GM06990 (cell line): Measurements from ENCODE around the gene IL1RAP.

Experiments used
- DNase-seq: peaks from one replicate; pipeline ENCODE4 v3.0.0-alpha.2; 2011; ENCODE audit not compliant: insufficient read length; ENCODE audit errors: extremely low read depth
- H3K27me3 ChIP-seq: replicated peaks from 2 replicates; pipeline ENCODE4 v1.6.0; 2011; ENCODE audit warnings: low read length; ENCODE audit not compliant: control insufficient read depth, insufficient read depth
- H3K36me3 ChIP-seq: 2 replicates; pipeline ENCODE4 v1.5.1; 2011; ENCODE audit warnings: low read length; ENCODE audit not compliant: control insufficient read depth, insufficient read depth
- H3K4me3 ChIP-seq: replicated peaks from 2 replicates; pipeline ENCODE4 v1.5.1; 2011; ENCODE audit warnings: low read depth, mild to moderate bottlenecking, control low read depth, low read length
- TF ChIP-seq, protein P1 (sequence below): IDR thresholded peaks from 2 replicates; pipeline ENCODE4 v1.5.1; 2011; ENCODE audit warnings: low read length, control low read depth, mild to moderate bottlenecking, inconsistent platforms; ENCODE audit not compliant: insufficient read depth, poor library complexity, severe bottlenecking

IL1RAP gene

GRCh38 chr3:190680691-190681090, 166.8 kb downstream of the IL1RAP start:
- no peak for DNase-seq
- Histone ChIP-seq H3K27me3 (no peaks in the 10 kb centered on the region), H3K36me3 (no peaks in the 10 kb centered on the region), H3K4me3 (no peak overlapping the region)
- TF ChIP-seq, protein P1, sequence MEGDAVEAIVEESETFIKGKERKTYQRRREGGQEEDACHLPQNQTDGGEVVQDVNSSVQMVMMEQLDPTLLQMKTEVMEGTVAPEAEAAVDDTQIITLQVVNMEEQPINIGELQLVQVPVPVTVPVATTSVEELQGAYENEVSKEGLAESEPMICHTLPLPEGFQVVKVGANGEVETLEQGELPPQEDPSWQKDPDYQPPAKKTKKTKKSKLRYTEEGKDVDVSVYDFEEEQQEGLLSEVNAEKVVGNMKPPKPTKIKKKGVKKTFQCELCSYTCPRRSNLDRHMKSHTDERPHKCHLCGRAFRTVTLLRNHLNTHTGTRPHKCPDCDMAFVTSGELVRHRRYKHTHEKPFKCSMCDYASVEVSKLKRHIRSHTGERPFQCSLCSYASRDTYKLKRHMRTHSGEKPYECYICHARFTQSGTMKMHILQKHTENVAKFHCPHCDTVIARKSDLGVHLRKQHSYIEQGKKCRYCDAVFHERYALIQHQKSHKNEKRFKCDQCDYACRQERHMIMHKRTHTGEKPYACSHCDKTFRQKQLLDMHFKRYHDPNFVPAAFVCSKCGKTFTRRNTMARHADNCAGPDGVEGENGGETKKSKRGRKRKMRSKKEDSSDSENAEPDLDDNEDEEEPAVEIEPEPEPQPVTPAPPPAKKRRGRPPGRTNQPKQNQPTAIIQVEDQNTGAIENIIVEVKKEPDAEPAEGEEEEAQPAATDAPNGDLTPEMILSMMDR: no peak

DNA sequence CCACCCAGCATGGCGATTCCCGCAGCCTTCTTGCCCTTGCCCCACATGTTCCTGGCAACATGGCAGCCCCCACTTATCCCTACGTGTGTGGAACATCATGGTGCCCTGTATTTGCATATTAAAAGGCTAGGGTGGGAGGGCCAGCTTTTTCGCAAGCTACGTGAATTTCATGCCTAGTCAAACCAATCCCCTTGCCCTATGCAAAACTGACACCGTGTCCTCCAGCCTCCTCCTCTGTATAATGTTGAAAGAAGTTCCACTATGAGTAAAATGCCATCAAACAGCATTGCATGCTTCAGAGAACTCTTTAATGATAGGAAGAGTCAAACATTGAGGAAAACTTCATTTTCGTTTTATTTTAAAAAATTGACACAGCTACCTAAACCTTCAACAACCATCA, 170.9 kb downstream of the IL1RAP start:
- H3K27me3 ChIP-seq: no peaks in the 10 kb centered on the region
- TF ChIP-seq, protein P1: no peak
- H3K36me3 ChIP-seq: no peaks in the 10 kb centered on the region
- H3K4me3 ChIP-seq: no peak overlapping the region
- no peak for DNase-seq

DNA sequence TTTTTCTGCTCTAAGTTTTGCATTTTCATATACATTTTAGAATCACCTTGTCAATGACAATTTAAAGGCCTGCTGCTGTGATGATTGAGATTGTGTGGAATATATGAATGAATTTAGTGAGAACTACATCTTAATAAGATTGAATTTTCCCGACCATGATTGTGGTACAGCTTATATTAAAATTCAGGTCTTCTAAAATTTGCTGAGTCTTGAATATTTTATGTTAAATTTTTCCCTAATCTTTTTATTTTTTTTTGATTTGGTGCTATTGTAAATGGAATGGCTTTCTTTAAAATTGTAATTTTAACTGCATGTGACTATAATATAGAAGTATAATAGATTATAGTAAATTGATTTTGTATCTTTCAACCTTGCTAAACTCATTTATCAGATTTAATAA, 172.1 kb downstream of the IL1RAP start:
- no peak overlapping the region for H3K4me3 ChIP-seq
- no peaks in the 10 kb centered on the region for H3K27me3 ChIP-seq
- TF ChIP-seq, protein P1: no peak
- DNase-seq: no peak
- no peaks in the 10 kb centered on the region for H3K36me3 ChIP-seq

DNA sequence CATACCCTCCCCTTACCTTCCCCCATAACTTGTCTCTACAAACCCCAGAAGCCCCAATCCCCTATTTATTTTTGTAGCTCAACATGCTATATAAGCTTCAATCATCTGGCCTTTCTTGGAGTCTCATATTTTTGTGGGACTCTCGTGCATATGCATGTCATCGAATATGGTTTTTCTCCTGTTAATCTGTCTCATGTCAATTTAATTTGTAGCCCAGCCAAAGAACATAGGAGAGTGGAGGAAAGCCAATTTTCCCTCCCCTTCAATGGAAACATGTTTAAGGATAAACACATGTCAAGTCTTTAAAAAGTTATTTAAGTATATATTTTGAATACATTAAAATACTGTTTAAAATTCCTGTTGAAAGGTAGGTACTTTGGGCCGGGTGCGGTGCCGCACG, 176.4 kb downstream of the IL1RAP start:
- Histone ChIP-seq H3K4me3 (no peak overlapping the region), H3K36me3 (no peaks in the 10 kb centered on the region), H3K27me3 (no peaks in the 10 kb centered on the region)
- TF ChIP-seq, protein P1: no peak
- DNase-seq: no peak

- H3K27me3 ChIP-seq: no peaks in the 10 kb centered on the region
- no peak for DNase-seq
- no peaks in the 10 kb centered on the region for H3K36me3 ChIP-seq
- TF ChIP-seq, protein P1: no peak
- H3K4me3 ChIP-seq: no peak overlapping the region
These were observed 178.4 kb downstream of the IL1RAP start for GRCh38 chr3:190692256-190692655.

DNA sequence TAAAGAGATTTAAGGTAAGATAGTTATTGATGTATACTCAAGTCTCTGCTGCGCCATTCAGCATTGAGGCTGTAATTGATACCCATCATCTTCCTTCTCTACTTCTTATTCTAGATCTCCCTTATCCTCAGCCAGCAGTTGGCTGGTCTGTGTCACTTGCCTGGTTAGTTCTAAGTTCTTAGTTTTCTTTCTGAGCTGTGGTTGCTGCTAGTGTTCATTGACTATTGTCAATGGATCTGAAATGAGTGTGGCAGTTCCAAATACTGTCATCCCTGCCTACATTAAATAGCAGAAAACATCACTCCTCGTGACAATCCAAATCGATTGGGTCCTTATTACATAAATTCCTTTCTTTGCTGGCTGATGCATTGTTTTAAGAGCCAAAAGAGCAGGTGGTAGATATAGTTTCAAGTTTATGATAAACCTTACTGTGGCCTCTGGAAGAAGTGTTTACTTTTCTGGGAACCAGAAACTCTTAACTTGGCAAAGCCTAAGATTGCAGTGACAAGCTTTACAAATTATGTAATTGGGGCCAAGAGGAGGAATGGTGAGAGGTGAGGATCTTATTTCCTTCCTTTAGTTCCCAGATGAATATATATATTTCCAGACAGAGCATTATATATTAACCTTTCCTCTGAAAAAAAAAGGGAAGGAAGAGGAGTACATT, 180.6 kb downstream of the IL1RAP start:
- H3K27me3 ChIP-seq: no peaks in the 10 kb centered on the region
- no peak overlapping the region for H3K4me3 ChIP-seq
- DNase-seq: no peak
- no peaks in the 10 kb centered on the region for H3K36me3 ChIP-seq
- TF ChIP-seq, protein P1: no peak
